NT2/D1 (cell line): ENCODE data around the gene SLC25A23.

Experiments used
- DNase-seq: peaks from one replicate; pipeline ENCODE4 v3.0.0-alpha.2; 2011; ENCODE audit warnings: low read depth, low spot score
- H3K27me3 ChIP-seq: 2 replicates; pipeline ENCODE4 v1.6.0; 2011; ENCODE audit warnings: mild to moderate bottlenecking; ENCODE audit not compliant: insufficient read length, insufficient read depth
- H3K36me3 ChIP-seq: 2 replicates; pipeline ENCODE4 v1.6.1; 2011; ENCODE audit warnings: mild to moderate bottlenecking, low read length, mixed read lengths; ENCODE audit not compliant: insufficient read depth, insufficient read length
- H3K4me1 ChIP-seq: 2 replicates; pipeline ENCODE4 v1.5.1; 2011; ENCODE audit not compliant: insufficient read depth, insufficient read length
- H3K4me3 ChIP-seq: 2 replicates; pipeline ENCODE4 v1.5.1; 2011; ENCODE audit warnings: low read depth; ENCODE audit not compliant: insufficient read length
- H3K9ac ChIP-seq: 2 replicates; pipeline ENCODE4 v1.6.0; 2011; ENCODE audit warnings: low read depth; ENCODE audit not compliant: insufficient read length
- H3K9me3 ChIP-seq: 2 replicates; pipeline ENCODE4 v1.5.1; 2011; ENCODE audit warnings: mild to moderate bottlenecking, low read length; ENCODE audit not compliant: insufficient read depth
- SUZ12 ChIP-seq: IDR thresholded peaks from 2 replicates; pipeline ENCODE4 v1.6.1; 2011; ENCODE audit not compliant: insufficient read length, insufficient read depth; ENCODE audit errors: extremely low read depth
- YY1 ChIP-seq: IDR thresholded peaks from 2 replicates; pipeline ENCODE4 v1.6.1; 2011; ENCODE audit not compliant: insufficient read length, insufficient read depth
- ZNF274 ChIP-seq: IDR thresholded peaks from 2 replicates; pipeline ENCODE4 v1.6.1; 2011; ENCODE audit warnings: mild to moderate bottlenecking, low read depth, low read length

The SLC25A23 gene

GRCh38 chr19:6471076-6471475 lies 11.5 kb upstream of the SLC25A23 start:
- no peaks in the 10 kb centered on the region for H3K9me3 ChIP-seq
- H3K4me3 ChIP-seq = no peak overlapping the region
- peaks cover 12% of the 10 kb centered on the region for H3K4me1 ChIP-seq
- no peak for DNase-seq
- H3K27me3 ChIP-seq = peaks cover 17% of the 10 kb centered on the region
- no peak for TF ChIP-seq ZNF274
- no peak for TF ChIP-seq SUZ12
- no peak for TF ChIP-seq YY1
- H3K36me3 ChIP-seq = no peaks in the 10 kb centered on the region
- H3K9ac ChIP-seq = no peak overlapping the region

- Histone ChIP-seq H3K9ac (no peak overlapping the region), H3K4me3 (no peak overlapping the region), H3K9me3 (no peaks in the 10 kb centered on the region)
These were observed 10.6 kb upstream of the SLC25A23 start for GRCh38 chr19:6470173-6470572.

GRCh38 chr19:6467384-6467783 lies 7.8 kb upstream of the SLC25A23 start:
- TF ChIP-seq YY1 (no peak), ZNF274 (no peak), SUZ12 (no peak)
- Histone ChIP-seq H3K4me1 (peaks cover 11% of the 10 kb centered on the region), H3K9me3 (no peaks in the 10 kb centered on the region), H3K9ac (no peak overlapping the region), H3K36me3 (no peaks in the 10 kb centered on the region), H3K27me3 (peaks cover 32% of the 10 kb centered on the region), H3K4me3 (no peak overlapping the region)
- no peak for DNase-seq

More at GRCh38 chr19:6470173-6470572, 10.6 kb upstream of the SLC25A23 start:
- no peak for TF ChIP-seq YY1
- TF ChIP-seq ZNF274 = no peak
- TF ChIP-seq SUZ12 = no peak
- Histone ChIP-seq H3K36me3 (no peaks in the 10 kb centered on the region), H3K27me3 (peaks cover 17% of the 10 kb centered on the region), H3K4me1 (peaks cover 13% of the 10 kb centered on the region)
- DNase-seq = no peak

- Histone ChIP-seq H3K4me1 (peaks cover 11% of the 10 kb centered on the region), H3K4me3 (no peak overlapping the region), H3K27me3 (peaks cover 39% of the 10 kb centered on the region), H3K9me3 (no peaks in the 10 kb centered on the region), H3K36me3 (no peaks in the 10 kb centered on the region), H3K9ac (peak overlapping the region; percentile 4)
- DNase-seq = no peak
- no peak for TF ChIP-seq ZNF274
- no peak for TF ChIP-seq SUZ12
- no peak for TF ChIP-seq YY1
These were observed 7.1 kb upstream of the SLC25A23 start for GRCh38 chr19:6466526-6467248.

GRCh38 chr19:6465663-6466062 lies 6.1 kb upstream of the SLC25A23 start:
- Histone ChIP-seq H3K9me3 (no peaks in the 10 kb centered on the region), H3K4me1 (peaks cover 9% of the 10 kb centered on the region), H3K27me3 (peaks cover 42% of the 10 kb centered on the region), H3K36me3 (no peaks in the 10 kb centered on the region), H3K4me3 (no peak overlapping the region), H3K9ac (no peak overlapping the region)
- no peak for DNase-seq
- TF ChIP-seq SUZ12 (no peak), ZNF274 (no peak), YY1 (no peak)

- Histone ChIP-seq H3K36me3 (no peaks in the 10 kb centered on the region), H3K4me3 (no peak overlapping the region), H3K4me1 (peaks cover 9% of the 10 kb centered on the region), H3K9me3 (no peaks in the 10 kb centered on the region), H3K9ac (no peak overlapping the region), H3K27me3 (peaks cover 42% of the 10 kb centered on the region)
- no peak for TF ChIP-seq ZNF274
- no peak for TF ChIP-seq SUZ12
- no peak for TF ChIP-seq YY1
- no peak for DNase-seq
These were observed 5.4 kb upstream of the SLC25A23 start for GRCh38 chr19:6465006-6465405.

- peak within 1 kb of the TSS; percentile 70 for H3K4me3 ChIP-seq
These were observed 4.7 kb upstream of the SLC25A23 start, which contains the start of gene CRB3 for GRCh38 chr19:6464070-6464873. CRB3 (plus strand) TSS chr19:6464271; CDS start chr19:6464702, 431 bp downstream.

More at GRCh38 chr19:6464070-6464873, 4.7 kb upstream of the SLC25A23 start, which contains the start of gene CRB3:
- Histone ChIP-seq H3K27me3 (peaks cover 42% of the 10 kb centered on the region), H3K36me3 (no peaks in the 10 kb centered on the region), H3K4me1 (peaks cover 9% of the 10 kb centered on the region), H3K9ac (peak within 1 kb of the TSS; percentile 66), H3K9me3 (no peaks in the 10 kb centered on the region)
- no peak for DNase-seq
- TF ChIP-seq YY1 (no peak), SUZ12 (no peak), ZNF274 (no peak)
